ENCODE measurements around the gene IGF1.
"Not testable (repeated sequence)": the region's sequence is repeated elsewhere in the genome, so short reads cannot be mapped to it uniquely, and the experiment has no call there.

Gene IGF1

GRCh38 chr12:102461501-102461900, 18.9 kb downstream of the IGF1 start:
- DNase-seq (ENCODE audit: low read depth in 3 of 3) = no peak

GRCh38 chr12:102459314-102459713, 21.0 kb downstream of the IGF1 start:
- no peak for DNase-seq (ENCODE audit: low read depth in 3 of 3)

DNA sequence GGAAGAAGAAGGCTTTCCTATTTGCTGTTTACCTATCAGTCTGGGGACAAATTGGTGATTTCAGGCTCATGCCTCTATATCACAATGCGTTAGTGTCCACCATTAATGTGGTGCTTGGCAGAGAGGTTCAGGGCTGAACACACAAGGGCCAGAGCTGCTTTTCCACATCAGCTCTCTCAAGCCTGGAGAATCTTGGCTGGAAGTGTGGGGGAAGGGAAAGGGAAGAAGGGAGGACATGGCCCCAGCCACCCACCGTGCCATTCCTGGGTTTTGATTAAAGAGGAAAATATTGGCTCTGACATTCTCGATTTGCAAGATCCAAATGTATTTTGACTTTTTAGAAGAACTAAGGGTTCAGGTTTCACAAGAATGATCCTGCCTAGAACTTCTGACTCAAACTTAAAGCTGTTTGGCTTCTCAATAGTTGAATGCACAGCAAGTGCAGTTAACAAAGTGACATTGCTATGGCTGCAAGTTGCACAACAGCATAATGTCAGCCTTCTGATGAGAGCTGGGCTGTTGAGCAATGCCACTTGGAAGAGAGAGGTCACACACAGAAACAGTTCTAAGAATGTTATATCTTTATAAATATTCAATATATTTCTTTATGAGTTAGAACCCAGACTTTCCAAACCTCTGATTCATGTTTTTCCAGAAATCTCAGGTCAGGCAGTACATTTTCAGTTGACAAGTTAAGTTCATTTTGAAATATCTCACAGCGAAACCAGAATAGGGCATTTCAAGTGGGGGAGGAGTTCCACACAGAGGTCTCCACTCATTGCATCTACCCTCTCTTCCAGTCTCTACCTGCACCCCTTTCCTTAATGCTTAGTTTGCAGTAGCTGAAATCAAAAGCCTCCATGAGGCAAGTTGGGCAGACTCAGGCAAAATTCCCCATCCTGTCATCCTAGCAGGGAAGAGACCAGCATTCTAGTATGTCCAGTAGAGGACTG, 25.3 kb downstream of the IGF1 start:
- DNase-seq (ENCODE audit: low read depth in 3 of 3) = no peak

GRCh38 chr12:102454330-102454729, 26.0 kb downstream of the IGF1 start:
- no peak for DNase-seq (ENCODE audit: low read depth in 3 of 3)

GRCh38 chr12:102452605-102453004, 27.8 kb downstream of the IGF1 start:
- no peak for DNase-seq (ENCODE audit: low read depth in 3 of 3)

DNA sequence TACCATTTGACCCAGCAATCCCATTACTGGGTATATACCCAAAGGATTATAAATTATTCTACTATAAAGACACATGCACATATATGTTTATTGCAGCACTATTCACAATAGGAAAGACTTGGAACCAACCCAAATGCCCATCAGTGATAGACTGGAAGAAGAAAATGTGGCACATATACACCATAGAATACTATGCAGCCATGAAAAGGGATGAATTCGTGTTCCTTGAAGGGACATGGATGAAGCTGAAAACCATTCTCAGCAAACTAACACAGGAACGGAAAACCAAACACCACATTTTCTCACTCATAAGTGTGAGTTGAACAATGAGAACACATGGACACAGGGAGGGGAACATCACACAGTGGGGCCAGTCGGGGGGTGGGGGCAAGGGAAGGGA, 31.3 kb downstream of the IGF1 start:
- not testable (repeated sequence) for DNase-seq (ENCODE audit: low read depth in 3 of 3)

- not testable (repeated sequence) for DNase-seq (ENCODE audit: low read depth in 3 of 3)
These were observed 32.9 kb downstream of the IGF1 start for GRCh38 chr12:102447426-102447825.

GRCh38 chr12:102444707-102445106, 35.7 kb downstream of the IGF1 start:
- no peak for DNase-seq (ENCODE audit: low read depth in 3 of 3)

DNA sequence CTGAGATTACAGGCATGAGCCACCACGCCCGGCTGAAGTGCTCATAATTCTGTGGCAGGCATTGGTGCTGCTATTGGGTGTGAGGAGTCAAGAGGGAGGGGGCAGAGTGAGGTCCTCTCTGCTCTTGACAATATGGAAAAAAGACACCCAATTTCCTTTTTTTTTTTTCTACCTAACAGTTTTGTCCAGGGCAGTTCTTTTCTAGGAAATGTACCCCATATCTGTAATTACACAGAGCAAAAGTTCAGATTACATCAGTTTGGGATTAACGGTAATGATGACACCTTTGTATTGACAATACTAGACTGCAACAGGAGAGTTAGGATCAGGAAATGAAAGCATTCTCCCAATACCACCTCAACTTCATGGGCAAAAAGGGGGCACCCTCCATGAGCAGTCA, 36.3 kb downstream of the IGF1 start:
- DNase-seq (ENCODE audit: low read depth in 3 of 3) = no peak

DNA sequence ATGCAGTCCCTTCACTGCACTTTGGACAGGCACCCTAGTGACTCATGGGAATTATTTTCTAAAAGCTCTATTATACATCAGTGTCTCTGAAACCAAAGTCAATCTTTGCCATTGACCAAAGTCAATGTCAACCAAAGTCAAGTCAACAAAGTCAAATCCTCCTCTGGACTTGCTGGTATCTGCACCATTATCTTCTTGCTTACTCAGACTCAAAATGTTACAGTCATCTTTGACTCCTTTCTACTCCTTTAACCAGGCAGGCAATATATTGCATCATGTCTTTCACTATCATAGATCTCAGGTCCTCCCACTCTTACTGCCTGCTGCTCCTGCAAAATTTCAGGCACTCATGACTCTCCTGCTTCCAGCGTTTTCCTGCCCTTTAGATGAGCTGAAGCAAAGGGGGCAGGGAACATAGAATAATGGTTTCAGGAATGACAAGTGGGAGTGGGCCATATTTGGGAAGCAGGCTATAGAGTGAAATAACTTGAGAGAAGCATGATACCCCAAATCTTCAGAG, 39.2 kb downstream of the IGF1 start:
- DNase-seq (ENCODE audit: low read depth in 3 of 3) = no peak

GRCh38 chr12:102439426-102440405, 40.6 kb downstream of the IGF1 start:
- DNase-seq (ENCODE audit: low read depth in 3 of 3) = no peak

GRCh38 chr12:102438827-102439210, 41.5 kb downstream of the IGF1 start:
- no peak for DNase-seq (ENCODE audit: low read depth in 3 of 3)

GRCh38 chr12:102438047-102438826, 42.1 kb downstream of the IGF1 start:
- DNase-seq (ENCODE audit: low read depth in 3 of 3) = no peak

DNA sequence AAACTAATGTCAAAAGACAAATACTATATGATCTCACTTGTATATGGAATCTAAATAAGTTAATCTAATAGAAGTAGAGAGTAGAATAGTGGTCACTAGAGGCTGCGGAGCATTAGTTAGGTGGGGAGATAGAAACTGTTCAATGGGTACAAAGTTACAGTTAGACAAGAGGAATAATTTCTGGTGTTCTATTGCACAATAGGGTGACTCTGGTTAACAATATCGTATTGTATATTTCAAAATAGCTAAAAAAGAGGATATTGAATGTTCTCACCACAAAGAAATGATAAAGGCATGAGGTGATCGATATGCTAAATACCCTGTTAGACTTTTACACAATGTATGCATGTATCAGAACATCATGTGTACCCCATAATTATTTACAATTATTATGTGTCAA, 42.9 kb downstream of the IGF1 start:
- DNase-seq (ENCODE audit: low read depth in 3 of 3) = no peak

DNA sequence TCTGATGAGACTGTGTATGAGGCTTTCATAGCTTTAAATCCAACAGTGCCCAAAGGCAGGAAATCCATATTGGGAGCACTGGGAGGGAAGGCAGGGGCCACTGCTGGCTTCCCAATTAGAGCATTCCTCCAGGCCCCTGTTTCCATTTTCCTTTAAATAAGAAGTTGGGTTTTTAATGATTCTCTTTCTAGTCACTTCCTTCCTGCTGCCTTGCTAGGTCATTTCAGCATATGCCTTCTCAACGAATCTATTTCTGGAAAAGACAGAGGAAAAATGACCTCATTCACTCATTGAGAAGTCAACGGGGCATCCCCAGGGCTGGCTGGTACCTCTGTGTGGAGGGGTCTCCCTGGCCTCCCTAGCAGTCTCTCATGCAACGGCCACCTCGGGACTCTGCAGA, 43.5 kb downstream of the IGF1 start:
- no peak for DNase-seq (ENCODE audit: low read depth in 3 of 3)

DNA sequence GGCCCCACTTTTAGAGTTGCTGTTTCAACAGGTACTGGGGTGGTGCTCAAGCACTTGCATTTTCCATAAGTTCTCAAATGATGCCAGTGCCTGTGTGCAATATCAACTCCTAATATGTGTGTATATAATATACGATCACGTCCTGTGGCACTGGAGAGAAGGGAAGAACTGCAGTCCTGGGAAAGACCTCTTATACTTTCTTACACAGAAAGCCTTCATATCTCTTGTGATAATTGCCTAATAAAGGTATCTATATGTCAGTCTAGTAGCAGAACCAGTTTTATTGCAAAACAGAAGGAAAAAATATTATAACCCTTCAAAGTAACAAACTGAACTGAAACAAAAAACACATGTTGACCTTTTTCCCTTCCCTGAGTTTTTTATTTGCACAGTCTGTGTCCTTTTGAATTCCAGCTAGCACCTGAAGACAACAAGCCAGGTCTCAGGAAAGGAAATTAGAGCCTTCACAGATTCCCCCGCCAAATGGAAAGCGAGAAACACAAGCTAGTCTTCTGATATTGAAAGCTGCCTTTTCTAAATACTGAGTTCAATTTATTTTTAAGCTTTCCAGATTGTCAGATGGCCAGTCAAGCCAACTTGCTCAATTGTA, 44.4 kb downstream of the IGF1 start:
- DNase-seq (ENCODE audit: low read depth in 3 of 3) = no peak

- DNase-seq (ENCODE audit: low read depth in 3 of 3) = no peak
These were observed 47.1 kb downstream of the IGF1 start for GRCh38 chr12:102433304-102433703.

DNA sequence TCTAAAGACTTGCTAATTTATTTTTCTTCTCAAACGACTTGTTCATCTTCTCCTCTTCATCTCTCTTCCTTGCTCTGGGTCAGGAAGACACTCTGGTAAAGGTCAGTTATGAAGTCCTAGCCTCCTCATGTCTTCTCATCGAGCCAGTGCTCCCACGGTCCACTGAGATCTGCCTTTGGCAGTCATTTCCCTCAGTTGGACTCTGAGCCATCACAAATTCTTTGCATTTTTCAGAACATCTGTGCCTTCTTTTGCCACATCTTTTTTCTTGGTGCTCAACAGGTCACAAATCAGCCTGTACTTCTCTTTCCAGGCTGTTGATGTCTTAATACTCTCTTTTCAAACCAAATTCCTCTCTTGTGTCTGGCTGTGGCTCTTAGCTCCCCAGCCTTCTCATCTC, 49.7 kb downstream of the IGF1 start:
- DNase-seq (ENCODE audit: low read depth in 3 of 3) = no peak

DNA sequence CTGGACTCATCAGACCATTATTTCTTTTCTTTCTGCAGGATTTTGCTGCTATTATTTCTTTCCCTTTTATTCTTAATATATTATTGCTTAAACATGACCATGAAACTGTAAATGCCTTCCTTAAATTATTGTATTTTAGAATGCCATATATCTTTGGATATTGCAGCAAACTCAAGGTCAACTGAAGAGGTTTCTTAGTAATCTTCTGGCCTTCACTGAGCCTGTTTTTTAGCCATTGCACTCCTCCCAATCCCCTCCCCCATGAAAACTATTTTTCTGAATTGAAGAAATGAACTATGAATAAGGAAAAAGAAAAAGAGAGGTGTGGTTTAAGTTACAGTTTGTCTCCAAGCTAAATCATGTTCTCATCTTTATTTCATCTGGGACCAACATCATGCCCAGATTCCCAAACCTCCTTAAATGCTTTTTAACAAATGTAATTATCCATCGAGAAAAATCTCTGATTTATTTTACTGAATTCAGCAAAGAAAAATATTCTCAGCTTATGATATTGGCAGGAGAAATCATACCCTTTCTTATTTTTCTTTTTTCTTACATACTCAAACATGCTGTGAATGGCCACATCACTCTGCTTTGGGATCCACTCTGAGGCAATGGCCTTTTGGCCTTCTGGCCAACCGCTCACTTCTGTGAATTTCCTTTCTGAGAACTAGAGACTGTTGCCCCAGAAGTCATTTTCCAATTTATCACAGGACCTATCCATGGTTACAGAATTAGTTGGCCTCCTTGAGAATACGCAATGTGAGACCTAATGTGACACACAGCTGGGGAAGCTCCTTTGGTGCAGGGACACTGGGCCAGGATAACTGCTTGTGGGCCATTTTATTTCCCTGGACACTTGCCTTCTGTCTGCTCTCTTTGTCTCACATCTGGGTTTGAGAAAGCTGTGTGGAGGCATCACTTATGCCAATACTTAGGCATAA, 50.9 kb downstream of the IGF1 start:
- no peak for DNase-seq (ENCODE audit: low read depth in 3 of 3)

DNA sequence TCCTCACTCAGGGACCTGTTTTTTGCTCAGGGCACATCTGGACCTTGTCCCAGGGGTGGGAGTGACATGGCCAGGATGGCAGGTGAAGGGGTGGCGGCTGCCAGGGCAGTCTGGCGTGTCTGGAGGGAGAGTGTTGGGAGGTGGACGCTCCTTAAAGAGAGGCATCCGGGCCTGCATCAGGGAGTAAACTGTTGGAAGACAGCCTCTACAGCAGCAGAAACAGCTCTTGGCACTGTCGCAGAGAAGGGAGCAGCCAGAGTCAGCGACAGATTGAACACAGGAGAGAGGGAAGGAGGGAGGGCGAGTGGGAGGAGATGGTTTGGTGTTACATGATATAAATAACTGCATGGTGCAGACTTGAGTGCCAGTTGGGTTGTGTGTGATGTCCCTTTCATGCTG, 52.8 kb downstream of the IGF1 start:
- DNase-seq (ENCODE audit: low read depth in 3 of 3) = no peak

Measured in stimulated activated CD4-positive, alpha-beta T cell treated with anti-CD3 and anti-CD28 coated beads, TNF-alpha, amount 100 ng/mL, for 4 hours (primary cell).